Memory B cell (primary cell): ENCODE measurements around the gene SLX9.

Experiments used
- ATAC-seq: fragments of 150-1000 bp; cut with Tn5 transposase; 2 replicates; pipeline ENCODE4 v1.10.0; 2021; ENCODE audit warnings: low read depth, mild to moderate bottlenecking, moderate library complexity
- DNase-seq, 2 donors: peaks; one replicate each; pipeline ENCODE4 v3.0.0; 2022; ENCODE audit warnings: low spot score in 2 of 2
- H3K27ac Mint-ChIP-seq: one replicate; pipeline ENCODE4 v1.8.0; 2022; ENCODE audit warnings: mild to moderate bottlenecking, moderate library complexity, mixed read lengths
- H3K27me3 Mint-ChIP-seq: one replicate; pipeline ENCODE4 v1.8.0; 2022; ENCODE audit warnings: mixed read lengths
- H3K36me3 Mint-ChIP-seq: one replicate; pipeline ENCODE4 v1.8.0; 2022; ENCODE audit warnings: mild to moderate bottlenecking, mixed read lengths
- H3K4me1 Mint-ChIP-seq: one replicate; pipeline ENCODE4 v1.8.0; 2022; ENCODE audit warnings: mixed read lengths
- H3K4me3 Mint-ChIP-seq: one replicate; pipeline ENCODE4 v1.8.0; 2022; ENCODE audit warnings: mild to moderate bottlenecking, moderate library complexity, mixed read lengths
- H3K9me3 Mint-ChIP-seq: one replicate; pipeline ENCODE4 v1.8.0; 2022; ENCODE audit warnings: mixed read lengths

The SLX9 gene

GRCh38 chr21:44998621-44999427 lies 59.0 kb downstream of the SLX9 start:
- H3K4me3 Mint-ChIP-seq: no peak overlapping the region
- peaks cover 7% of the 10 kb centered on the region for H3K4me1 Mint-ChIP-seq
- H3K27me3 Mint-ChIP-seq: peaks cover 12% of the 10 kb centered on the region
- DNase-seq (no peak), ATAC-seq (no peak)
- no peak overlapping the region for H3K27ac Mint-ChIP-seq
- H3K36me3 Mint-ChIP-seq: no peaks in the 10 kb centered on the region
- no peaks in the 10 kb centered on the region for H3K9me3 Mint-ChIP-seq

- H3K27me3 Mint-ChIP-seq: peaks cover 11% of the 10 kb centered on the region
- no peak for DNase-seq
- no peak overlapping the region for H3K27ac Mint-ChIP-seq
- H3K4me1 Mint-ChIP-seq: peaks cover 7% of the 10 kb centered on the region
- H3K4me3 Mint-ChIP-seq: no peak overlapping the region
- H3K36me3 Mint-ChIP-seq: no peaks in the 10 kb centered on the region
- ATAC-seq: peak; percentile 32
- H3K9me3 Mint-ChIP-seq: no peaks in the 10 kb centered on the region
Measured at GRCh38 chr21:44999428-44999971, 59.7 kb downstream of the SLX9 start.

- Mint-ChIP-seq H3K27me3 (peaks cover 11% of the 10 kb centered on the region), H3K27ac (no peak overlapping the region), H3K9me3 (no peaks in the 10 kb centered on the region), H3K4me3 (no peak overlapping the region), H3K36me3 (no peaks in the 10 kb centered on the region), H3K4me1 (peaks cover 7% of the 10 kb centered on the region)
- DNase-seq (no peak), ATAC-seq (no peak)
Measured at GRCh38 chr21:44999972-45000636, 60.3 kb downstream of the SLX9 start.

- Mint-ChIP-seq H3K4me3 (no peak overlapping the region), H3K9me3 (peaks cover under 1% of the 10 kb centered on the region), H3K27me3 (peaks cover 10% of the 10 kb centered on the region), H3K4me1 (peaks cover 7% of the 10 kb centered on the region), H3K36me3 (no peaks in the 10 kb centered on the region), H3K27ac (no peak overlapping the region)
- ATAC-seq (no peak), DNase-seq (no peak)
Measured at GRCh38 chr21:45000637-45001133, 60.9 kb downstream of the SLX9 start.

GRCh38 chr21:45001134-45002095 lies 61.6 kb downstream of the SLX9 start:
- no peak for DNase-seq
- H3K27me3 Mint-ChIP-seq: peaks cover 10% of the 10 kb centered on the region
- H3K4me1 Mint-ChIP-seq: peaks cover 7% of the 10 kb centered on the region
- no peak overlapping the region for H3K27ac Mint-ChIP-seq
- H3K9me3 Mint-ChIP-seq: peaks cover 4% of the 10 kb centered on the region
- no peak overlapping the region for H3K4me3 Mint-ChIP-seq
- ATAC-seq: no peak
- no peaks in the 10 kb centered on the region for H3K36me3 Mint-ChIP-seq

GRCh38 chr21:45002381-45003204 lies 62.8 kb downstream of the SLX9 start:
- peaks cover 7% of the 10 kb centered on the region for H3K27me3 Mint-ChIP-seq
- H3K9me3 Mint-ChIP-seq: peaks cover 7% of the 10 kb centered on the region
- ATAC-seq: no peak
- no peak for DNase-seq
- H3K27ac Mint-ChIP-seq: no peak overlapping the region
- H3K4me1 Mint-ChIP-seq: peaks cover 7% of the 10 kb centered on the region
- H3K4me3 Mint-ChIP-seq: no peak overlapping the region
- no peaks in the 10 kb centered on the region for H3K36me3 Mint-ChIP-seq

- ATAC-seq: no peak
- peaks cover 7% of the 10 kb centered on the region for H3K9me3 Mint-ChIP-seq
- DNase-seq: no peak
- peaks cover 7% of the 10 kb centered on the region for H3K4me1 Mint-ChIP-seq
- H3K27ac Mint-ChIP-seq: no peak overlapping the region
- peaks cover 9% of the 10 kb centered on the region for H3K27me3 Mint-ChIP-seq
- no peaks in the 10 kb centered on the region for H3K36me3 Mint-ChIP-seq
- H3K4me3 Mint-ChIP-seq: no peak overlapping the region
Measured at GRCh38 chr21:45003331-45004058, 63.7 kb downstream of the SLX9 start.

- Mint-ChIP-seq H3K27me3 (peaks cover 12% of the 10 kb centered on the region), H3K4me1 (peaks cover 6% of the 10 kb centered on the region), H3K4me3 (no peak overlapping the region), H3K27ac (no peak overlapping the region), H3K36me3 (peaks cover 3% of the 10 kb centered on the region), H3K9me3 (peaks cover 11% of the 10 kb centered on the region)
- no peak for ATAC-seq
- no peak for DNase-seq
Measured at GRCh38 chr21:45004059-45004422, 64.2 kb downstream of the SLX9 start.

- no peak overlapping the region for H3K27ac Mint-ChIP-seq
- no peak overlapping the region for H3K4me3 Mint-ChIP-seq
- peaks cover 4% of the 10 kb centered on the region for H3K4me1 Mint-ChIP-seq
- peaks cover 10% of the 10 kb centered on the region for H3K27me3 Mint-ChIP-seq
- DNase-seq (no peak), ATAC-seq (no peak)
- H3K9me3 Mint-ChIP-seq: peaks cover 12% of the 10 kb centered on the region
- H3K36me3 Mint-ChIP-seq: peaks cover 3% of the 10 kb centered on the region
Measured at GRCh38 chr21:45004481-45005247, 64.8 kb downstream of the SLX9 start.

- Mint-ChIP-seq H3K27ac (no peak overlapping the region), H3K4me3 (no peak overlapping the region), H3K4me1 (no peaks in the 10 kb centered on the region), H3K9me3 (peaks cover 12% of the 10 kb centered on the region), H3K36me3 (peaks cover 3% of the 10 kb centered on the region), H3K27me3 (peaks cover 16% of the 10 kb centered on the region)
- no peak for DNase-seq
- no peak for ATAC-seq
Measured at GRCh38 chr21:45006536-45007095, 66.8 kb downstream of the SLX9 start.

- Mint-ChIP-seq H3K36me3 (peaks cover 3% of the 10 kb centered on the region), H3K4me3 (no peak overlapping the region), H3K9me3 (peaks cover 12% of the 10 kb centered on the region), H3K27ac (no peak overlapping the region), H3K4me1 (peaks cover 2% of the 10 kb centered on the region), H3K27me3 (peaks cover 24% of the 10 kb centered on the region)
- no peak for DNase-seq
- ATAC-seq: no peak
Measured at GRCh38 chr21:45009616-45010015, 69.8 kb downstream of the SLX9 start.

GRCh38 chr21:45010096-45010495 lies 70.3 kb downstream of the SLX9 start:
- Mint-ChIP-seq H3K4me3 (no peak overlapping the region), H3K4me1 (peaks cover 2% of the 10 kb centered on the region), H3K9me3 (peaks cover 12% of the 10 kb centered on the region), H3K27me3 (peaks cover 28% of the 10 kb centered on the region), H3K36me3 (peaks cover 3% of the 10 kb centered on the region), H3K27ac (no peak overlapping the region)
- ATAC-seq (no peak), DNase-seq (no peak)
